ENCODE data around the gene TMOD4. TPM values are rescaled to one million over a fixed set of nuclear protein-coding genes. Genes with fewer than 3 reads are reported as not detected.

The TMOD4 gene
- total and polyA plus RNA-seq, 2 of the 13 experiments (the other 11 are each of a cell fraction or from before 2014, with no cell fraction given) = 0.66 TPM; not detected in 1

DNA sequence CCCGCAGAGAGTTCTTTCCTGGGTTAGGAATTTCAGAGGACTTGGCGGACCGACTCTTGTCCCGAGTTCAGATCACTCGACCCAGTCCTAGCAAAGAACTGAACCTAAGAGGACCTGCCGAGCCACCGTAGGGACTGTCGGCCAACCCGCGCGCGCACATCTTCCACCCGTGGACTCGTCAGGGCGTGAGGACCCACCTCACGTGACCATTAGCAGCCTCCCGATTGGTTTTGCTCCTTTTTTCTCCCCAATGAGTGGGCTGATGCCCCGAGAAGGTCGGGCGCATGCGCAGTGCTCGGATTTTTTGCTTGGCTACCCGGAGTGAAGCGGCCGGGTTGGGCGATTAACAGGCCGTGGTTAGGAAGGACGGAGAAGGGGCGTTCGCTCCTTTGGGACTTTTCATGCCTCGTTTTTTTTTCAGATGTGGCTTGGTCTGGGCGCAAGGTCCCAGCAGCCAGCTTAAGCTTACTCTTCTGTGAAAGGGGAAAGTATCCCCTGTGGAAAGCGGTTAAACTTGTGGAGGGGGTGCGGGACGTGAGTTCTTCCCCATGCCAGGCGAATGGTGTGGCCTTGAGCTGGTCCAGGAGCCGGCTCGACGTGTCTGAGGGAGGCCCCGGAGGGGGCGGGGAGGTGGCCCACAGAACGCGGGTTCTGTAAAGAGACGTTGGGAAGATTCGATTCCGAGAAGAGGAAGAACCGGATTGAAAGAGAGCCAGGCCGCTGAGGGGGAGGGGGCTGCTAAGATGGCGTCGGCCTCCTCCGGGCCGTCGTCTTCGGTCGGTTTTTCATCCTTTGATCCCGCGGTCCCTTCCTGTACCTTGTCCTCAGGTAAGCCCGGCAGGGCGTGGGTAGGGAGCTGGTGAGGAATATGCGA, 22.7 kb upstream of the TMOD4 start, which contains the start of gene PIP5K1A (continued):
- TF ChIP-seq SP5 (CRISPR knock-in tag; IDR thresholded peaks at IDR 0.05; ENCODE audit: borderline replicate concordance, low read depth) = 0 out of 2 replicates have a peak, but pooled peaks have one; percentile 6
- peak; percentile 9; the same call in 1 of the 2 replicates for TF ChIP-seq ZMYM3 (CRISPR knock-in tag; IDR thresholded peaks at IDR 0.05)
- peak; percentile 68; the same call in 1 of the 2 replicates for TF ChIP-seq SMAD9 (CRISPR knock-in tag; IDR thresholded peaks at IDR 0.05)
- TF ChIP-seq ZNF615 (CRISPR knock-in tag; IDR thresholded peaks at IDR 0.05; ENCODE audit: borderline replicate concordance) = 0 out of 2 replicates have a peak, but pooled peaks have one; percentile 55
- no peak for TF ChIP-seq SP1 (IDR thresholded peaks at IDR 0.05)
- peak; percentile 14; the same call in 1 of the 2 replicates for TF ChIP-seq SP1 (CRISPR knock-in tag; IDR thresholded peaks at IDR 0.05)
- no peak for TF ChIP-seq CBX5 (CRISPR knock-in tag; IDR thresholded peaks at IDR 0.05; ENCODE audit: borderline replicate concordance)
- TF ChIP-seq RFX1 (IDR thresholded peaks at IDR 0.05) = no peak
- TF ChIP-seq, protein P1, sequence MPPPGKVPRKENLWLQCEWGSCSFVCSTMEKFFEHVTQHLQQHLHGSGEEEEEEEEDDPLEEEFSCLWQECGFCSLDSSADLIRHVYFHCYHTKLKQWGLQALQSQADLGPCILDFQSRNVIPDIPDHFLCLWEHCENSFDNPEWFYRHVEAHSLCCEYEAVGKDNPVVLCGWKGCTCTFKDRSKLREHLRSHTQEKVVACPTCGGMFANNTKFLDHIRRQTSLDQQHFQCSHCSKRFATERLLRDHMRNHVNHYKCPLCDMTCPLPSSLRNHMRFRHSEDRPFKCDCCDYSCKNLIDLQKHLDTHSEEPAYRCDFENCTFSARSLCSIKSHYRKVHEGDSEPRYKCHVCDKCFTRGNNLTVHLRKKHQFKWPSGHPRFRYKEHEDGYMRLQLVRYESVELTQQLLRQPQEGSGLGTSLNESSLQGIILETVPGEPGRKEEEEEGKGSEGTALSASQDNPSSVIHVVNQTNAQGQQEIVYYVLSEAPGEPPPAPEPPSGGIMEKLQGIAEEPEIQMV (CRISPR knock-in tag; IDR thresholded peaks at IDR 0.05; ENCODE audit: low read depth) = peak; percentile 11; the same call in 1 of the 2 replicates
- peak; percentile 33; the same call in 1 of the 2 replicates for TF ChIP-seq RXRA (CRISPR knock-in tag; IDR thresholded peaks at IDR 0.05)
- TF ChIP-seq PHF8 (CRISPR knock-in tag; IDR thresholded peaks at IDR 0.05) = peak; percentile 79
- no peak for TF ChIP-seq MZF1 (CRISPR knock-in tag; IDR thresholded peaks at IDR 0.05; ENCODE audit: borderline replicate concordance)
- 0 out of 2 replicates have a peak, but pooled peaks have one; percentile 43 for TF ChIP-seq ARID2 (CRISPR knock-in tag; IDR thresholded peaks at IDR 0.05; ENCODE audit: borderline replicate concordance)
- peak; percentile 89 for TF ChIP-seq GATAD1 (CRISPR knock-in tag; IDR thresholded peaks at IDR 0.05)
- TF ChIP-seq CREBL2 (CRISPR knock-in tag; IDR thresholded peaks at IDR 0.05; ENCODE audit: borderline replicate concordance) = peak; percentile 27; the same call in 1 of the 2 replicates
- TF ChIP-seq MXD4 (CRISPR knock-in tag; IDR thresholded peaks at IDR 0.05) = no peak
- 0 out of 2 replicates have a peak, but pooled peaks have one; percentile 43 for TF ChIP-seq SNAPC5 (CRISPR knock-in tag; IDR thresholded peaks at IDR 0.05; ENCODE audit: borderline replicate concordance)
- no peak for TF ChIP-seq ZNF335 (CRISPR knock-in tag; IDR thresholded peaks at IDR 0.05)
- TF ChIP-seq PBX2 (CRISPR knock-in tag; IDR thresholded peaks at IDR 0.05) = no peak
- peak; percentile 43 for TF ChIP-seq ZNF883 (CRISPR knock-in tag; IDR thresholded peaks at IDR 0.05; ENCODE audit: not compliant biosample characterization)
- TF ChIP-seq, protein P2, sequence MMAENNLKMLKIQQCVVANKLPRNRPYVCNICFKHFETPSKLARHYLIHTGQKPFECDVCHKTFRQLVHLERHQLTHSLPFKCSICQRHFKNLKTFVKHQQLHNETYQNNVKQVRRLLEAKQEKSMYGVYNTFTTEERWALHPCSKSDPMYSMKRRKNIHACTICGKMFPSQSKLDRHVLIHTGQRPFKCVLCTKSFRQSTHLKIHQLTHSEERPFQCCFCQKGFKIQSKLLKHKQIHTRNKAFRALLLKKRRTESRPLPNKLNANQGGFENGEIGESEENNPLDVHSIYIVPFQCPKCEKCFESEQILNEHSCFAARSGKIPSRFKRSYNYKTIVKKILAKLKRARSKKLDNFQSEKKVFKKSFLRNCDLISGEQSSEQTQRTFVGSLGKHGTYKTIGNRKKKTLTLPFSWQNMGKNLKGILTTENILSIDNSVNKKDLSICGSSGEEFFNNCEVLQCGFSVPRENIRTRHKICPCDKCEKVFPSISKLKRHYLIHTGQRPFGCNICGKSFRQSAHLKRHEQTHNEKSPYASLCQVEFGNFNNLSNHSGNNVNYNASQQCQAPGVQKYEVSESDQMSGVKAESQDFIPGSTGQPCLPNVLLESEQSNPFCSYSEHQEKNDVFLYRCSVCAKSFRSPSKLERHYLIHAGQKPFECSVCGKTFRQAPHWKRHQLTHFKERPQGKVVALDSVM (CRISPR knock-in tag; IDR thresholded peaks at IDR 0.05) = 0 out of 2 replicates have a peak, but pooled peaks have one; percentile 4
- TF ChIP-seq, protein P3, sequence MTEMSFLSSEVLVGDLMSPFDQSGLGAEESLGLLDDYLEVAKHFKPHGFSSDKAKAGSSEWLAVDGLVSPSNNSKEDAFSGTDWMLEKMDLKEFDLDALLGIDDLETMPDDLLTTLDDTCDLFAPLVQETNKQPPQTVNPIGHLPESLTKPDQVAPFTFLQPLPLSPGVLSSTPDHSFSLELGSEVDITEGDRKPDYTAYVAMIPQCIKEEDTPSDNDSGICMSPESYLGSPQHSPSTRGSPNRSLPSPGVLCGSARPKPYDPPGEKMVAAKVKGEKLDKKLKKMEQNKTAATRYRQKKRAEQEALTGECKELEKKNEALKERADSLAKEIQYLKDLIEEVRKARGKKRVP (CRISPR knock-in tag; IDR thresholded peaks at IDR 0.05) = peak in 1 of 2 experiments; percentile 32; a peak in 1 of 4 replicates
- TF ChIP-seq ZNF580 (CRISPR knock-in tag; IDR thresholded peaks at IDR 0.05; ENCODE audit: borderline replicate concordance, low read depth) = peak; percentile 74; the same call in 1 of the 2 replicates

Measured in HepG2 (cell line).